ENCODE measurements around the gene FADS2.

DNA sequence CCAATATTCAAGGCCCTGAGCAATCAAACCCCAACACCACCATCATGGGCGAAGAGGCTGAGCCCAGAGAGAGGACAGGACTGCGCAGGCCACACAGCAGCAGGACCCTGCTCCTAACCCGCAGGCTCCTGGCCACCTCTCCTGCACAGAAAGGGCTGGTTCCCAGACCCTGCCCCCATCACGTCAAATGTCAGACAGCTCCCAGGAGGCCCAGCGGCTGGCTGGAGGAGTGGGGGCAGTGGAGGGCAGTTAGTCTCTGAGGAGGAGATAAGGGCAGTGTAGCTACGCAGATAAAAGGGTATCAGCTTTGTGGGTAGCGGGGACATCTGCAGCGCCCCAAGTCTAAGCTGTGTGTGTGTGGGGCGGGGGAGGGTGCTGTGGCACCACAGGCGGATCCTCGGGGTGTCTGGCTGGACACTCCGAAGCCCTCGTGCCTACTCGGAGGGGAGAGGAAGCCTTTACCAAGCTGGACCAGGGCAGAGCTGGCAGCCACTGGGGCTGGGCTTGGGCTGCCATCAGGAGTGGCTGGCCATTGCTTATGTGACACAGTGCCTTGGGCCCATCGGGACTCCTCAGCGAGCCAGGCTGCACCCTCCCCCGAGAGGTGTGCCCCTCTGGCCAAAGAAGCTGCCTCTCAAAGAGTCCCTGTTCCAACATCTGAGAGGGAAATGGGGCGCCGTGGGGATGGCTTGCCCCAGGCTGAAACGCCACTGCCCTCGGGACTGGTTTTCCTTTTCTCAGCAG is 41.8 kb downstream of the FADS2 start:
- TF ChIP-seq CTCF (IDR thresholded peaks at IDR 0.05) (no peak), POLR2A (IDR thresholded peaks at IDR 0.05) (no peak)
